ENCODE results near the gene SCN11A.

The SCN11A gene

DNA sequence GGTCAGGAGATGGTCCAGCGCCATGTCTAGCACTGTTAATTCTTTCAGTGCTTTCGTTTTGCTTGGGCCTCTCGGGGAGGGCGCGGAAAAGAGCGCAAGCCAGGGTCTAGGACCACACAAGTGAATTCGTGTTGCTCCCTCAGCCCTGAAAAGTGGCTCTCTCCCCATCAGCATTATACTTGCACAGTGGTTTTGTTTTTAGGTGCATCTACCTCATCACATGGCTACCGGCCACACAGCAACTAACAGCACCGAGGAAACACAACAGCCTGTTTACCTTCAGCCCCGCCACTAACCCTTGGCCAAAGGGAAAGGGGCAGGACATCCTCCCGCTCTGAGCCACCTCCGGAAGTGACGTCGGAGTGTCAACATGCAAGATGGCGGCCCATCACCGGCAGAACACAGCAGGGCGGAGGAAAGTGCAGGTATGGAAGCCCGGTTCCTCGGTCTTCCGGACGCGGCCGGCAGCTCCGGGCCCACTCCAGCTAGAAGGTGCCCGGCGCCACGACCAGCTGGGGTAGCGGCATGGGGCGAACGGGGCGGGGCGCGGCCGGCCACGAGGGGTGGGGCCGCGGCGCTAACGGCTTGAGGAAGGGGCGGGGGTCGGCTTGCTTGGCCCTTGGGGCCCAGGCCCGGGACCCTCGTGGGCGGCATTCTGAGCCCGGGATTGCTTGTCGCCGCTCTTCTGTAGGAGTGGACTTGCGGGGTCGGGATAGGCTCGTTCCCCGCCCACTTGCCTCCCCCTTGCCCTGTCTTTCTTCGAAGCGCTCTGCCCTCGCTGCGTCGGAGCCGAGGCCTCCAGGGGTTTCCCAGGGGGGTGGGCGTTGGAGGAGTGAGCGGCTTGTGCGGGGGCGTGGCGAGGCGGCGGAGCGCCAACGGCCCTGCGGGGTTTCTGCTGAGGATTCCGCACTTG, at the start of gene SCN11A, which contains the start of gene WDR48:
Gene SCN11A (minus strand): TSS at position 296 of the 913 bp plus-strand sequence. CDS start 101,582 bp downstream, outside the sequence.
Gene WDR48 (plus strand): TSS at position 368 of the 913 bp plus-strand sequence. CDS start 10 bp downstream, at position 378.
- DNase-seq, result peak; percentile 73

DNA sequence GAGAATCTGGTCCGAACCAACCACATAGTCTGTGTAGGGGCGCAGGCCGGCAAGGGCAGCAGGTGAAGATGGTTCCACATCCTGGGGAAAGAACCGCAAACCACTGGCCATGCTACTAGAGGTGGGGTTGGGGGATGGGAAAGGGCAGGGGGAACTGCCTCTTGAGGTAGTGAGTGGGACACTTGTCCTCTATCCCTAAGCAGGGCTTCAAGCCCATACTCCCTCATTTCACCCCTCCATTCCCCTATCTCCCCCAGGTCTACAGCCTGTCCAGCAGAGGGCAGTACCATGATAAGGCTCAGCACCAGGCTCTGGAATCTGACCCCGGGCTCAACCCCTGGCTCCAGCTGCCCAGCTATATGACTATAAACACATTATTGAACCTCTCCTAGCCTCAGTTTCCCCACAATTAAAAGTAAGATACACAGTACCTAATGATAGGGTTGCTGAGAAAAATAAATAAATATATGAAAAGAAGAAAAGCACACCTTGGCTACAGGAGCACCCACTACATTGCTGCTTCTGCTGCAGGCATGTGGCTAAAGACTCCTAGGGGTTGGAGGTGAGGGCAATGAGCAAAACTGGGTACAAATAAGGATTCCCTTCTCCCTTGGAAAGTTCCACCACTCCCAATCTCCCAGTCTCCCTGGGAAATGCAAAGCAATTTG, 49.4 kb upstream of the SCN11A start:
- DNase-seq, result no peak

DNA sequence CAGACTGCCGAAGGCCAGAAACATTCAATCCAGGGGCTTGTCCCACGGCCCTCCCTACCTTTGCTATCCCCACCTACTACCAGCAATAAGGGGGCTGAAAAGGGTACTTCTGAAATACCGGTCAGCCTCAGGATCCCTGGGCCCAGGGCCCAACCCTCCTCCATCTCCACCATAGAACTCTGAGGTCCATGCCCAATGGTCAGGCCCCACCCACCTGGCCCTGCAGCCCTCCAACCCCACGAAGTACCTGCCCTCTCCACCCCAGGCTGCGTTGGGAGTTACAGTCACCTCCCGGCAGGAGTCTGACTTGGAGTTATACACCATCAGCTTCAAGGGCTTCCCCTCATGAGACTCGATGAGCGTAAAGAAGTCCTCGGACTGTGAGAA, 48.7 kb upstream of the SCN11A start:
- no peak for DNase-seq

DNA sequence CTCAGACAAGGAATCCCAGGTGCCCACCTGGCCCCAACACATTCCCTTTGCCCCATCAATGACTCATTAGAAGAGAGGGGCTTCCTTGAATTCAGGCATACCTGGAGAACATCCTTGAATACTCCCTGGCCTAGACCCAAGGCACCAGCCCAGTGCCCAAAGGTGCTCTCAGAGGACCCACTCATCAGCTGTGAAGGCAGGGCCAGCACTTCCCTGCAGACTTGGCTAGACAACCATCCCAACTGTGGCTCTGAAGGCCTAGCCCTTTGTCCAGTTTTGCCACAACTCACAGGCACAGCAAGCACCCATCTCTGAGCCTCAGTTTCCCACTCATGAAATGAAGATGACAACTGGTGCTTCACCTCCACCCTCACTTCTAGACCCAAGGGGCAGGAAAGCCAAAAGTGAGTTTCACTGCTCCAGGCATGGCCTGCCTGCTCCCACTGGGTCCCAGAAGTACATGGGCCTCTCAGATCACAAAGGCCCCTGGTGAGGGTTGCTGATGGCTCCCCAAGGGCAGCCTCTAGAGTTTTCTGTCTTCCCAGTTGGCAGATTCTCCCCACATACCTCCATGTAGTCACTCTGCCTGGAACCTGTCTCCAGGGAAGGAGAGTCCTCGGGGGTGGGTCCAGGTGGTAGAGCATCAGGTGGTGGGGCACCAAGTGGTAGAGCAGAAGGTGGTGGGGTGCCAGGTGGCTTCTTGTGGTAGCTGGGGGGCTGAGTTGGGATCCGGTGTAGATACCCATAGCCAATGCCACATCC, 48.2 kb upstream of the SCN11A start:
- DNase-seq, result no peak

DNA sequence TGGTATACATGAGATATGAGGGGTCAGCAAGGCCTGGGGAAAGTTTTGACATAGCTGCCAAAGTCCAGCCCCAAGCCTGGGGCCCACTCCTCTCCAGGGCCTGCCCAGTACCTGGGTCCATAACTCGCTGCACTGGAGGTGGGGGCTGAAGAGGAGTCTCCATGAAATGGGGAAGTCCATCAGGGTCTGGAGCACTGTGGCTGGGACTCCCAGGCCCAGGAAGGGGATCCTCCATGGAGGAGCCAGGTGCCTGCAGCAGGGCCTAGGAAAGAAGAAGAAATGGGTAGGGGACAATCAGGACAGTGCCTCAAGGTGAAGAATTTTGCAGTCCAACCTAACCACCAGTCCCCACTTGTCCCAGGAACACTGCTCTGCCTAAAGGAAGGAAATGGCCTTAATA, 47.5 kb upstream of the SCN11A start:
- DNase-seq, result no peak

DNA sequence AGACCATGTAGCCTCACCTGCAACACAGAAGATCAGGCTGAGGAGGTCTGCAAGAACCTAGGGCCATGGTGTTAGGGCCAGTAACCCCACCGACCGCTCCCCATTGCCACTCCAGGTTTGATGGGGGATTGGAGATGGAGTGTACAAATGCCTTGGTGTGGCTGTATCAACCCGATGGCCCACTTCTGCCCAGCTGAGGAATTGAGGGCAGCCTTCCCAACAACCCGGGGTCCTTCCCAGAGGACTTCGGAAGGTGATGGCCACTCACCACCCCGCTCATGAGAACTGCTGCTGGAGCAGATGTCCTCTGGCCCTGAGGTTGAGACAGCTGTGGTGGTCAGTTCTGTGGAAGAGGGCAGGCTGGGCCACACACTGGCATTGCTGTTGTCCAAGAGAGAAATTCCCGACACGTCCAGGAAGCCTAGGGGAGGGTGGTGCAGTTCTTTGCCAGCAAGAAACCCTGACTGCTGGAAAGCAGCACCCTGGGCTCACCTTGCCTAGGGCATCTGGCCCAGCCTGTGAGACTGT, 46.8 kb upstream of the SCN11A start:
- no peak for DNase-seq

DNA sequence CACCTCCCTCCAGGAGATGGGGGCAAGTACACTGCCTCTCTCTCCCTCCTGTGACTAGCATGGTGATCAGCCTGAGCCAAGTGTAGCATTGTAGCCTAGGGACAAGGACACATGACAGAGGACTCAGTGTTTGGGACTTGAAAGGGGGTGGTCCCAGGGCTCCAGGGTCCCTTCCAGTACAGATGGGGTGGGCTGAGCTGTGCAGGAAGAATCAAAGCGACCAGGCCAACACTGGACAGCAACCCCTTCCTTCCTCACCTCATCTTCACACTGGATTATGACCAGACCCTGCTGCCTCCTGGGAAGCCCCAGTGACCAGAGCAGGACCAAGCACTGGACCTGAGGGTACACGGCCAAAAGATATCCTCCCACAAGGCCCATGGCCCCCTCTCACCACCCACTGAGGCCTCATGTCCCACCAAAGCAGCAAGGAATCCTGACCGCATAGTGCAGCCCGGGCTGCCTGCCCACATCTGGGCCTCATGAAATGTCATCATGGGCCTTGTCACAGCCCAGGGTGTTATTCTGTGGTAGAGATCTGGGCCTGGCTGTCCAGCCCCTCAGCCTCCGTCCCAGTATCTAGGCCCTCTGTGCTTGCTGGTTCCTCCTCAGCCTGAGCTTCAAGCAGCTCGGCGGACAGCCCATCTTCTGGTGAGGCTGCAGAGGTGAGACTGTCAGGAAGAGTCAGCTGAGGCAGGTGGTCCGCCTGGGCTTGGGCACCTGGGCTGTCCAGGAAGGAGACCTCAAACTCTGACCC, 46.1 kb upstream of the SCN11A start:
- no peak for DNase-seq

DNA sequence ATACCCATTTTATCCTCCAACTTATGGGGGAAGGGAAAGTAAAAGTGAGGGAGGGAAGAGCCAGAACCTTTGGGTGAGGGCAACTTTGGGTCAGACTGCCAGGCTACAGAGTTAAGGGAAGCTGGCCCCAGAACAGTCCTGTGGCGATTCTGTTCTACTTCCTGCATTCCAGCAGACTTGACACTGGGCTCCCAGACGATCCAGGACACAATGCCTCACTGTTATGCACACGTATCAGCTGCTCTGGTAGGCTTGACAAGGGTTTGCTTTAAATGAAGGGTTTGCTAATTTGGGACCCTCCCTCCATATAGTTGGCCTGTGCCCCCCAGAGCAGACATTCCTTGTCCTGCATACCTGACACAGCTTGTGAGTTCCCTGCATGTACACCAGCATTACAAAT, 45.0 kb upstream of the SCN11A start:
- DNase-seq, result no peak

DNA sequence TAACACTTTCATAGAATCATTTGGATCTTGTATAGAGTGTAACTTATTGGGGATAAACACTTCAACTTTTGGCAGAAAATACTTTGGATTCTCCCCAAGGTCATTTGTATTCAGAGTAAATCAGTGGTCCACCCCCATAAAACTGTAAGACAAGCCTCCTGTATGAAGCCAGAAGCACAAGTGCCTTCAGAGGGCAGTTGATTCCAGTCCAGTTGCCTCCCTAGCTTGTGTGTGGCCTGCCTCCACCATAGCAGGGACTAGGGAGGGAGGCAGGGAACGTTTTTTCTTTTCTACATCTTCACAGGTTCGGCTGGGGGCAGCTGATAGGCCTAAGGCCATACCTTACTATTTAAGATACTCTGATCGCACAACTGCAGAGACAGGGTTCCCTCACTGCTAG, 44.0 kb upstream of the SCN11A start:
- no peak for DNase-seq

DNA sequence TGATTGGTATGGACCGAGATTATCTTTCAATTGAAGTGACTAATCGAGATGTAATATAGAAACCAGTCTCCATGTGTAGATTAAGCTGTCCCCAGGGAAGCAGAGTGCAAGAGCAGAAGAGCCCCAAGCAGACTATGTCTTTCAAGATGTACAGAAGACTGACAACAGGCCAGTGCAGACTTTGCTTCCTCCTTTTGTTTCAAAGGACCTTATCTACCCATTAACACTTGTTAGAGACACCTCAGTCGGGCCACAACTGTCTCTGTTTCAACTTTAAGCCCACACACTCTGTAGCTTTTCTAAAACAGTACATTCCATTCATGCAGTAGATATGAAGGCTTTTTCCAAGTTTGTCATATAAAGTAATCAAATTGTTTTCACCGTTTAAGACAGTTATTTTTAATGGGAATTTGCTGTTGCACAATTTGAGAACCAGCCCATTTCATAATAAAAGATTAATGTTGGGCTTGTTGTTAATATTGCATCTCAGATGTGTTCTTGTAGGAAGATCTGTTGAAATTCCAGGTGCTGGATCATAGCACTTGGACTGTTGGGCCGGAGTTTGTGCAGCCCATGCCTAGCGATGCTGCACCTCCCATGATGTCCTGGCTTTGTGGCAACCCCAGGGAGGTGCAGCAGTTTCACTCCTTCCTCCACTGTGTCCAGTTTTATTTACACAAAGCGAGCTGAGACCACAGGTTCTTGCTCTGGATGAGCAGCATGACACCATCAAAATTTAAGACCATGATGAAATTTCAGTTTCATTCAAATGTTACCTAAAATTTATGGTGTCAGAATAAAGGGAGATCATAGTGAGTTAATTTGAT, 43.3 kb upstream of the SCN11A start:
- DNase-seq, result no peak

DNA sequence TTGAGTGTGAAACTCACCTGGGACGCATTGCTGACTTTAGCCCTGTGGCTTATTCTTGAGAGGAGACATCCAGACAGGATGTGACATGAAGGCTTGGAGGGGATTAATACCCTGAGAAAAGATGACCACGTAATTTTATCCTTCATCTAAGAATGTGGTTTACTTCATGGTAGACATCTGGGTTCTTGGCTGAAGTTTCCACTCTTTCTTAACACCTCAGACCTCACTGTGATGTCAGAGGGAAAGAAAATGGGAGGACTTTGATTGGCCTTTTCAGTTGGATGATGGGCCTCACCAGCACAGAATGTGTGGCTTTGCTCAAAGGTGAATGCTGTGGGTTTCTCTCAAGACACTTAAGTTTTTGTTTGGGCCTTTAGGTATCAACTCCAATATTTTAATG, 39.2 kb upstream of the SCN11A start:
- DNase-seq, result no peak

DNA sequence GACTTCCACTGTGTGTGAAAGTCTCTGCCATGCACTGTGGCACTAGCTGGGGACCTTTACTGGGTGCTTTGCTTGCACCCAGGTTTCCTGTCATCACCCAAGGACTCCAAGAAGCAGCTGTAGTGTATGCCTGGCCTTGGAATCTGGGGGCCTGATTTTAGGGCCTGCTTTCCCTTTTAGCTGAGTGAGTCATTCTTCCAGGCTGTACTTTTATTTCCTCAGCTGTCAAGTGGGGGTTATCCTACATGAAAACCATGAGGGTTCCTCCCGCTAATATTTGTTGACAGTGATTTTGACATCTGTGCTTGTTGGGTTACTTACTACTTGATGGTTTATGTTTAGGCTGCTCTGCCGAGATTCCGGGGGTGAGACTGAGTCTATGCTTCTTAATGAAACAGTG, 37.1 kb upstream of the SCN11A start:
- no peak for DNase-seq

DNA sequence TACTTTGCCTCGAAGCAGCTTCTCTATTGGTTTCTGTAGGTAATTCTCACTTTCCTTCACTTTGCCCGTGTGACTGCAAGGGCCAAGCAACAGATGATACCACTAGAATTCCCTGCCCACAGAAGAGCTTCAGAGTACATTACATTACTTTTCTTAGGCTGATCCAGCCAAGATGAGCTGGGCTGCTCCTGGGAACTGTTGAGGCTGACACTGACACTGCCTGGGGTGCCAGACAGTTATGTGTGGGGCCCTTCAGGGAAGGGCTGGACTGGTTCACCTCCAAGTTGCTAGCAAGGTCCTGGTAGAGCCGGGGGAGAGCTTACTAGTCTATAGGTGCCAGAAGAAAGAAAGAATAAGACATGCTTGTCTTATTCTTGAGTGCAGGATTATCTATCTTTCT, 36.7 kb upstream of the SCN11A start:
- DNase-seq, result no peak

DNA sequence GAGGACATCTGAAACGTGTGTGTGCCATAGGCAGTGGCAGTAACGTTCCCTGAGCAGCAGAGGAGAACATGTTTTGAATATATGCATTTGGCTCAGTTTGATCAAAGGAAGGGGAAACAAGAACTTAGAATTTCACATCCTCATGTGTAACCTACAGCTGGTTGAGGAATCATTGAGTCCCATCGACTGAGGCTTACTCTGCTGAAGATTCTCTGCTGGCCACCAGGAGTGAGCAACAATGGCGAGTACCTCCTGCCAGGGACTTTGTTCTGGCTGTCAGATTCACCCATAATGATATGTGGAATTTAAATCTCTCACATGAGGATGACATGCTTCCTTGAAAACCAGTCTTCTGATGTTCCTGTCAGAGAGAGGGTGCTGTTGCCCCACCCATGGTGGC, 34.4 kb upstream of the SCN11A start:
- no peak for DNase-seq

DNA sequence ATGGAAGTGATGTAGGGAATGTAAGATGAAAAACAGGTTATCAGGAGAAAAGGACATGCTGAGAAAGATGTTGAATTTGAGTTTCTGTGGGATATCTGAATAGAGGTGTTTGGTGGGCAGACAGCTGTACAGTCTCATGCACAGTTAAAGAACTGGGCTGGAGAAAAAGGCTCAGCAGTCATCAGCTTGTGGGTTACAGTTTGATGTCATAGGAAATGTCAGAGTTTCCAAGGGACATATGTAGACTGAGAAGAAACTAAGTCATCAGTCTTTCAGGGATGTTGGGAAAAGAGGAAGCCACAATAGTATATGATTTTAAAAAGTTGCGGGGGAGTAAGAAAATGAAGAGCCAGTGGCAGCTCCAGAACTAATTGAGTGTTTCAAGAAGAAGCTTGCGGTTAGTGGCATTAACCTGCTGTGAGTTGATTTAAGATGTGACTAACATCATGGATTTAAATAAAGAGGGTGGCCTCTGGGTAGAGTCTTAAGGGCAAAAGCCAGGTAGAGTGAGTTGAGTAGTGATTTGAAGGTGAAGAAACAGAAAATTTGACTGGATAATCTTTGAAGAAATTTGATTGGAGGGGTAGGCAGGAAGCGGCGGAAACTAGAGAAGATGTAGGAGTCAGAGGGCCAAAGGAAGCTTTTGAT, 31.0 kb upstream of the SCN11A start:
- no peak for DNase-seq

DNA sequence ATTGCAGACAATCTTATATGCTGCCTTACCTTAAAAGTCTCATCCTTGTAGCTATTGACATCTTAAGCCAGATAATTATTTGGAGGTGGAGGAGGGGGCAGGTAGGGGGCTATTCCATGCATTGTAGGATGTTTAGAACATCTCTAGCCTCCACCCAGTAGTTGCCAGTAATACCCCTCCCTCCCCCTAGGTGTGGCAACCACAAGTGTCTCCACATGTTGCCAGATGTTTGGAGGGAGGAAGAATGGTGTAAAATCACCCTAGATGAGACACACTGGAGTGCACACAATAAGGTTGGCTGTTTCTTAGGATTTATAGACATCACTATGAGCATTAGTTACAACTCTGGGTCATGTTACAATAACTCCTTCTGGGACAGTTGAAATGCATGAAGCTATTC, 28.3 kb upstream of the SCN11A start:
- no peak for DNase-seq

DNA sequence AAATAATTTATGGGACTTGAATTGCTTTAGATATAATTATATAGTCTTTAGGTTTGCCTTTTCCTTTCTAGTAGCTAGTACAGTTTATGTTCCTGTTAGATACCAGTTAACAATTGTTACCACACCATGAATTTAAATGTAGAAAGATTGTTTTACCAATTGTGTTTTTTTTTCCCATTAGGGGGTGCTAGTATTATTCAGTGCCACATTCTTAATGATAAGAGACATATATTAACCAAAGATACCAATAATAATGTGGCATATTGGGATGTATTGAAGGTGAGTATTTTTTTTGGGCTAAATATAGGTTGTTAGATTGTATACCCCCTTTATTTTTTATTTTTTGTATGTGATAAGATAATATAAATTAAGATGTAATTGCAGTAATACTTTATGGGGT, 27.8 kb upstream of the SCN11A start:
- DNase-seq, result no peak

DNA sequence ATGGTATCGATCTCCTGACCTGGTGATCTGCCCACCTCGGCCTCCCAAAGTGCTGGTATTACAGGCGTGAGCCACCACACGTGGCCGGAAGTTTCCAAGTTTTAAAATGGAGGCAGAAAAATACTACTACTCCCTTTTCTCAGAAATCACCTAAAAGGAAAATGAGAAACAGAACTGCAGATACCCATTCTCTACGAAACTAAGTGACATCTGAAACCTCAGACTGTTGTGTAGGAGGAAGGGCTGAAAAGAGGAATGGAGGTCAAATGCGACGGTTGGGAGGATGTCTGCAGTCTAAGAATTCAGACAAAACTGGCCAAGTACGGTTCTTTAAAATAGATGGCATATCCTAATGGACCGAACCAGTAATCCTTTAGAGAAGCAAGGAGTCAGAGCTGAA, 24.2 kb upstream of the SCN11A start:
- DNase-seq, result no peak

DNA sequence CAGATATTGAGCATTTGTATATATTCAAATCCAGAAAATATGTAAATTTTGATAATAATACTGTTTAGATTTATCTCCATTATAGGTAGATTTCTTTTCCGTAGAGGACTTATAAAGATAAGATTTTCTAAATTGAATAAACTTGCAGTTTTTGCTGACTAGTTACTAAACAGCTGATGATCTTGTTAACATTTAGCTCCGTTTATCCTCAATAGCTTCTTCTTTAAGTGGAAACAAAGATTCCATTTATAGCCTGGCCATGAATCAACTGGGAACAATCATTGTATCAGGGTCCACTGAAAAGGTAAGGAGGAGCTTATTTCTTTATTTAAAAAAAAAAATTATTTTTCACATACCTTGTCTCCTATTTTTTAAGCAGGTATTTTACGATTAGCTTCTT, 16.8 kb upstream of the SCN11A start:
- no peak for DNase-seq

DNA sequence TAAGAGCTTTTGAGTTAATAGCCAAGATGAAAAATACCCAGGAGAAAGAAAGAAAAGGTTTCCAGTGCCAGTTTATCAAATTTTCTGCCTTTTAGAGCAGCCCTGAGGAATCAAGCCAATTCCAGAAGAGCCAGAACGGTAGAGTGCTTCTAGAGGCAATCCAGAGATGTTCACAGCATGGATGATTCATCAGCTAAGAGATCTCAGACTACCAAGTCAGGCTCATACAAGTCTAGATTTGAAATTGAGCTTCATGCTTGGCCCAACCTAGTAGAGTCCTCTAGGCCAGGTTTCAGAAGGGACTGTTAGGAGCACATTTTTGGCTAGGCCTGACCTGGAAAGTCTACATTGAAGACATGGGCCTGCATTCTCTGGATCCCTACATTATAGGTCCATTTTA, 15.5 kb upstream of the SCN11A start:
- no peak for DNase-seq

DNA sequence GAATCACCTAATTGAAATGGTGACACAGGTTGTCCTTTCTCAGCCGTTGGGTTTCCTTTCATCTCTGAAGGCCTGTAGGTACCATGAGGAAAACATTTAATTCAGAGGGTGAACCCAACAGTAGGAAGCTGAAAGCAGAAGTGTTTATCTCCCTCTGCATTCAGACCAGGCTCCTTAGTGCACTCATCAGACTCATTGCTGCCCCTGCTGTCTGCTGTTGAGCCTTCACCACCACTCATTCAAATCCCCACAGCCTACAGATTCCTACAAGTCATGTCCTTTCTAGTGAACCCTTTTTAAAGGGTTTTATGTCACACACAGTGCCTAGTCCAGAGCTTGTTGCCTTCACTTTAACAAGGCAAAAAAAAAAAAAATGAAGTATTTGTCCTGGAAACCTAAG, 13.5 kb upstream of the SCN11A start:
- DNase-seq, result no peak

Data from NCI-H748 treated with DMSO at 0.1 percent for 48 hours (cell line).